HepG2 (cell line): ENCODE results near the gene XKR7. TPM values are rescaled to one million over a fixed set of nuclear protein-coding genes. Genes with fewer than 3 reads are reported as not detected.
A peak's percentile ranks its signal among the peaks of the same experiment; 100 is the strongest.

Experiments
- FOXK2 ChIP-seq: fragments of 450-650 bp; IDR thresholded peaks from 2 replicates; pipeline ENCODE4 v1.6.1; 2016
- HMG20B ChIP-seq: conservative IDR thresholded peaks from 2 replicates; pipeline ENCODE4 v1.6.1; 2016; ENCODE audit warnings: missing genetic modification reagents, missing compliant biosample characterization
- HNF4G ChIP-seq, 2 experiments: sonication (generic) in 1 of 2; formaldehyde crosslinking in 1 of 2; IDR thresholded peaks; 2 replicates each; pipeline versions ENCODE4 v1.4.0 to v1.6.1; 2011 to 2020; ENCODE audit warnings: borderline replicate concordance in 2 of 2, low read depth in 2 of 2, mild to moderate bottlenecking in 2 of 2, low read length in 1 of 2, missing genetic modification reagents in 1 of 2, moderate library complexity in 1 of 2
- HOXA7 ChIP-seq: sonication (generic); formaldehyde crosslinking; IDR thresholded peaks from 2 replicates; pipeline ENCODE4 v1.8.1; 2022; ENCODE audit warnings: mild to moderate bottlenecking, missing genetic modification reagents, moderate library complexity
- IRF1 ChIP-seq: sonication (generic); formaldehyde crosslinking; IDR thresholded peaks from 2 replicates; pipeline ENCODE4 v1.4.0; 2020; ENCODE audit warnings: low read depth, mild to moderate bottlenecking, missing genetic modification reagents
- NFKBIZ ChIP-seq: IDR thresholded peaks from 2 replicates; pipeline ENCODE4 v1.6.1; 2018; ENCODE audit warnings: missing genetic modification reagents, missing compliant biosample characterization
- NR2F6 ChIP-seq, 2 experiments: IDR thresholded peaks; 2 replicates each; pipeline ENCODE4 v1.6.1; 2016; ENCODE audit warnings: antibody characterized with exemption in 1 of 2, mild to moderate bottlenecking in 1 of 2
- PHF21A ChIP-seq: sonication (generic); formaldehyde crosslinking; IDR thresholded peaks from 2 replicates; pipeline ENCODE4 v1.5.0; 2020; ENCODE audit warnings: mild to moderate bottlenecking, missing genetic modification reagents
- POLR2AphosphoS5 ChIP-seq: IDR thresholded peaks from 2 replicates; pipeline ENCODE4 v1.6.1; 2012; ENCODE audit warnings: low read depth, low read length
- SCMH1 ChIP-seq: sonication (generic); formaldehyde crosslinking; IDR thresholded peaks from 2 replicates; pipeline ENCODE4 v1.9.0; 2021; ENCODE audit warnings: missing genetic modification reagents, mild to moderate bottlenecking, borderline replicate concordance
- STAG1 ChIP-seq: sonication (generic); formaldehyde crosslinking; IDR thresholded peaks from 2 replicates; pipeline ENCODE4 v1.4.0; 2020; ENCODE audit warnings: missing genetic modification reagents
- ZBTB1 ChIP-seq: sonication (generic); formaldehyde crosslinking; IDR thresholded peaks from 2 replicates; pipeline ENCODE4 v1.4.0; 2020; ENCODE audit warnings: missing genetic modification reagents, borderline replicate concordance
- ZNF143 ChIP-seq: sonication (generic); formaldehyde crosslinking; IDR thresholded peaks from 2 replicates; pipeline ENCODE4 v1.4.0; 2020; ENCODE audit warnings: missing genetic modification reagents
- ZNF17 ChIP-seq: sonication (generic); formaldehyde crosslinking; IDR thresholded peaks from 2 replicates; pipeline ENCODE4 v1.5.0; 2020; ENCODE audit warnings: mild to moderate bottlenecking, missing genetic modification reagents
- ZNF552 ChIP-seq: sonication (generic); formaldehyde crosslinking; IDR thresholded peaks from 2 replicates; pipeline ENCODE4 v1.9.0; 2022; ENCODE audit warnings: missing genetic modification reagents, mild to moderate bottlenecking, borderline replicate concordance
- polyA plus RNA-seq, 8 experiments: library from polyadenylated mRNA; depleted of rRNA in 3 of 8; stranded (reverse) in 7 of 8; unstranded in 1 of 8; fragments of >200 nt; fragmentation: Illumina TruSeq in 4 of 8; extraction: Trizol in 4 of 8; gene quantifications; 2 replicates each; pipeline versions ENCODE4 v1.2.1 to v1.2.3, GENCODE V29; 2011 to 2016; ENCODE audit warnings: low read depth in 4 of 8, missing spikeins in 1 of 8, mixed read lengths in 1 of 8; ENCODE audit not compliant: insufficient read depth in 1 of 8
- total RNA-seq, 5 experiments: library from RNA; depleted of rRNA; stranded (reverse); fragments of >200 nt; fragmentation: Illumina TruSeq; extraction: Trizol; gene quantifications; 2 replicates each; pipeline ENCODE4 v1.2.3, GENCODE V29; 2016; ENCODE audit warnings: low read depth in 1 of 5
- TF ChIP-seq, protein P1 (sequence below), 2 experiments: fragments of 450-650 bp in 1 of 2; sonication (generic) in 1 of 2; formaldehyde crosslinking in 1 of 2; IDR thresholded peaks; 2 replicates each; pipeline versions ENCODE4 v1.6.1 to v1.8.0; 2016 to 2022; ENCODE audit warnings: antibody characterized with exemption in 1 of 2, mild to moderate bottlenecking in 1 of 2, missing genetic modification reagents in 1 of 2

XKR7 gene
- total and polyA plus RNA-seq, 2 of the 13 experiments (the other 11 are each of a cell fraction or from before 2014, with no cell fraction given), result not detected

DNA sequence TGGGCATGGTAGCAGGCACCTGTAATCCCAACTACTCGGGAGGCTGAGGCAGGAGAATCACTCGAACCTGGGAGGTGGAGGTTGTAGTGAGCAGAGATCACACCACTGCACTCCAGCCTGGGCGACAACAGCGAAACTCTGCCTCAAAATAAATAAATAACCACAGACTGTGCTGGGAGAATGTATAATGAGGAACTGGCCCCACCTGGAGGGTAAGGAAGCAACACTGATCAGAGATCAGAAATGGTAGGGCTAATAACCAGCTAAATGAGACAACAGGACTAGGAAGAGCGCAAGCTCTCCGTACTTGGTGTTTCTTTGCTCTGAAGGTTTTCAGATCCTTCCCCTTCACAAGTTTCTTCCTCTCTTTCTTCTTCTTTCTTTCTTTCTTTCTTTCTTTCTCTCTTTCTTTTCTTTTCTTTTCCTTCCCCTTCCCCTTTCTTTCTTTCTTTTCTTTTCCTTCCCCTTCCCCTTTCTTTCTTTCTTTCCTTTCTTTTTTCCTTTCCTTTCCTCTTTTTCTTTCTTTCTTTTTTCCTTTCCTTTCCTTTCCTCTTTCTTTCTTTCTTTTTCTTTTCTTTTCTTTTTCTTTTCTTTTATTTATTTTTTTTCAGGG is 56.8 kb downstream of the XKR7 start (continued):
- TF ChIP-seq ZBTB1, result no peak
- TF ChIP-seq STAG1 (CRISPR knock-in tag), result 0 out of 2 replicates have a peak, but pooled peaks have one; percentile 4
- TF ChIP-seq HNF4G (IDR thresholded peaks at IDR 0.05; ENCODE audit: borderline replicate concordance, low read depth, low read length), result no peak
- TF ChIP-seq HNF4G (CRISPR knock-in tag; IDR thresholded peaks at IDR 0.05; ENCODE audit: borderline replicate concordance, low read depth), result no peak
- no peak for TF ChIP-seq SCMH1 (CRISPR knock-in tag)
- no peak for TF ChIP-seq IRF1 (CRISPR knock-in tag)
- TF ChIP-seq FOXK2, result 0 out of 2 replicates have a peak, but pooled peaks have one; percentile 10
- no peak for TF ChIP-seq HMG20B (CRISPR knock-in tag)
- TF ChIP-seq, protein P1, sequence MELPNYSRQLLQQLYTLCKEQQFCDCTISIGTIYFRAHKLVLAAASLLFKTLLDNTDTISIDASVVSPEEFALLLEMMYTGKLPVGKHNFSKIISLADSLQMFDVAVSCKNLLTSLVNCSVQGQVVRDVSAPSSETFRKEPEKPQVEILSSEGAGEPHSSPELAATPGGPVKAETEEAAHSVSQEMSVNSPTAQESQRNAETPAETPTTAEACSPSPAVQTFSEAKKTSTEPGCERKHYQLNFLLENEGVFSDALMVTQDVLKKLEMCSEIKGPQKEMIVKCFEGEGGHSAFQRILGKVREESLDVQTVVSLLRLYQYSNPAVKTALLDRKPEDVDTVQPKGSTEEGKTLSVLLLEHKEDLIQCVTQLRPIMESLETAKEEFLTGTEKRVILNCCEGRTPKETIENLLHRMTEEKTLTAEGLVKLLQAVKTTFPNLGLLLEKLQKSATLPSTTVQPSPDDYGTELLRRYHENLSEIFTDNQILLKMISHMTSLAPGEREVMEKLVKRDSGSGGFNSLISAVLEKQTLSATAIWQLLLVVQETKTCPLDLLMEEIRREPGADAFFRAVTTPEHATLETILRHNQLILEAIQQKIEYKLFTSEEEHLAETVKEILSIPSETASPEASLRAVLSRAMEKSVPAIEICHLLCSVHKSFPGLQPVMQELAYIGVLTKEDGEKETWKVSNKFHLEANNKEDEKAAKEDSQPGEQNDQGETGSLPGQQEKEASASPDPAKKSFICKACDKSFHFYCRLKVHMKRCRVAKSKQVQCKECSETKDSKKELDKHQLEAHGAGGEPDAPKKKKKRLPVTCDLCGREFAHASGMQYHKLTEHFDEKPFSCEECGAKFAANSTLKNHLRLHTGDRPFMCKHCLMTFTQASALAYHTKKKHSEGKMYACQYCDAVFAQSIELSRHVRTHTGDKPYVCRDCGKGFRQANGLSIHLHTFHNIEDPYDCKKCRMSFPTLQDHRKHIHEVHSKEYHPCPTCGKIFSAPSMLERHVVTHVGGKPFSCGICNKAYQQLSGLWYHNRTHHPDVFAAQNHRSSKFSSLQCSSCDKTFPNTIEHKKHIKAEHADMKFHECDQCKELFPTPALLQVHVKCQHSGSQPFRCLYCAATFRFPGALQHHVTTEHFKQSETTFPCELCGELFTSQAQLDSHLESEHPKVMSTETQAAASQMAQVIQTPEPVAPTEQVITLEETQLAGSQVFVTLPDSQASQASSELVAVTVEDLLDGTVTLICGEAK (IDR thresholded peaks at IDR 0.05), result 0 out of 2 replicates have a peak, but pooled peaks have one; percentile 19
- TF ChIP-seq, protein P1 (CRISPR knock-in tag; IDR thresholded peaks at IDR 0.05), result no peak
- TF ChIP-seq ZNF143 (CRISPR knock-in tag), result no peak
- TF ChIP-seq NR2F6 (IDR thresholded peaks at IDR 0.05), result no peak
- TF ChIP-seq NR2F6 (CRISPR knock-in tag; IDR thresholded peaks at IDR 0.05), result no peak
- TF ChIP-seq HOXA7 (CRISPR knock-in tag), result no peak
- TF ChIP-seq POLR2AphosphoS5, result no peak
- TF ChIP-seq NFKBIZ (CRISPR knock-in tag), result no peak
- no peak for TF ChIP-seq ZNF17 (CRISPR knock-in tag)
- no peak for TF ChIP-seq PHF21A (CRISPR knock-in tag)
- TF ChIP-seq ZNF552, result no peak
